Panc1 (cell line): ENCODE results near the gene LAG3. TPM values are rescaled to one million over a fixed set of nuclear protein-coding genes. Genes with fewer than 3 reads are reported as not detected.

Experiments used
- ATAC-seq: fragments of 200-7000 bp; cut with Tn5 transposase; 2 replicates; pipeline ENCODE4 v1.9.1; 2020; ENCODE audit warnings: mild to moderate bottlenecking, moderate library complexity
- BruUV-seq: library from RNA; stranded (reverse); fragments of 400-500 nt; replicated peaks from 2 replicates; lab custom pipeline; 2021; lab: Mats Ljungman, UMichigan
- CTCF ChIA-PET: fragments of 300-600 bp; sonication (Branson Sonifier 250); formaldehyde crosslinking; loops from one replicate; lab custom pipeline; 2022; ENCODE audit warnings: antibody characterized with exemption; lab: Charles Lee
- POLR2A ChIA-PET: fragments of 300-600 bp; sonication (Branson Sonifier 250); formaldehyde crosslinking; loops from one replicate; lab custom pipeline; 2022; ENCODE audit warnings: antibody characterized with exemption; lab: Charles Lee
- DNase-seq: peaks from one replicate; pipeline ENCODE4 v3.0.0-alpha.2; 2010; ENCODE audit warnings: low read depth, low spot score
- H3K27ac ChIP-seq: 2 replicates; pipeline ENCODE4 v1.5.1; 2011; ENCODE audit warnings: mild to moderate bottlenecking, low read length, inconsistent platforms
- H3K27me3 ChIP-seq: fragments of 200-500 bp; sonication (Bioruptor generic); 2 replicates; pipeline ENCODE4 v1.6.0; 2014; ENCODE audit warnings: low read length, inconsistent platforms; ENCODE audit not compliant: control insufficient read depth, insufficient read depth
- H3K36me3 ChIP-seq: fragments of 200-500 bp; sonication (Bioruptor generic); 2 replicates; pipeline ENCODE4 v1.5.1; 2014; ENCODE audit warnings: inconsistent platforms, mild to moderate bottlenecking, low read length, moderate library complexity; ENCODE audit not compliant: control insufficient read depth, insufficient read depth
- H3K4me1 ChIP-seq: 2 replicates; pipeline ENCODE4 v1.5.1; 2011; ENCODE audit warnings: inconsistent platforms, mild to moderate bottlenecking, low read length, moderate library complexity; ENCODE audit not compliant: control insufficient read depth, insufficient read depth
- H3K4me3 ChIP-seq, 2 experiments: 2 replicates each; pipeline ENCODE4 v1.5.1; 2011 to 2012; ENCODE audit warnings: low read depth in 2 of 2, low read length in 2 of 2, mild to moderate bottlenecking in 2 of 2, inconsistent platforms in 1 of 2, moderate library complexity in 1 of 2
- H3K9me3 ChIP-seq: fragments of 200-500 bp; sonication (Bioruptor generic); 2 replicates; pipeline ENCODE4 v1.5.1; 2014; ENCODE audit warnings: low read depth, mild to moderate bottlenecking, inconsistent platforms, low read length, moderate library complexity; ENCODE audit not compliant: control insufficient read depth, insufficient read depth
- POLR2AphosphoS5 ChIP-seq: IDR thresholded peaks from 2 replicates; pipeline ENCODE4 v1.6.1; 2012; ENCODE audit warnings: mild to moderate bottlenecking, low read depth, low read length, moderate library complexity
- SIN3A ChIP-seq: IDR thresholded peaks from 2 replicates; pipeline ENCODE4 v1.6.1; 2012; ENCODE audit warnings: low read depth, mild to moderate bottlenecking, low read length, moderate library complexity, borderline replicate concordance; ENCODE audit not compliant: insufficient read depth
- TCF7L2 ChIP-seq: IDR thresholded peaks from 2 replicates; pipeline ENCODE4 v1.6.1; 2011; ENCODE audit warnings: mild to moderate bottlenecking, low read depth, low read length, inconsistent platforms
- in situ Hi-C: cut with HindIII; loops from 2 replicates; pipeline ENCODE4 v1.10.0; 2016; ENCODE audit warnings: low sequenced_read_pairs, low pct_unique_long_range_greater_than_20kb
- intact Hi-C: fragments of 100-400 bp; cut with micrococcal nuclease; formaldehyde crosslinking; loops from one replicate; pipeline ENCODE4 v1.10.0; 2022; ENCODE audit not compliant: unreplicated experiment
- total RNA-seq: library from RNA; stranded (reverse); gene quantifications from one replicate; pipeline ENCODE4 v1.2.1, GENCODE V29; 2021; ENCODE audit not compliant: unreplicated experiment
- TF ChIP-seq, protein P1 (sequence below): fragments of 450-650 bp; IDR thresholded peaks from 2 replicates; pipeline ENCODE4 v1.5.1; 2017; ENCODE audit warnings: mild to moderate bottlenecking
- TF ChIP-seq, protein P2 (sequence below), 2 experiments: IDR thresholded peaks; 2 replicates each; pipeline ENCODE4 v1.6.1; 2011 to 2012; ENCODE audit warnings: low read depth in 2 of 2, control low read depth in 1 of 2, low read length in 1 of 2, mild to moderate bottlenecking in 1 of 2, moderate library complexity in 1 of 2; ENCODE audit not compliant: insufficient read depth in 1 of 2

LAG3 gene
- total RNA-seq, 1 experiment from 2014 or later, result 2.7 TPM

DNA sequence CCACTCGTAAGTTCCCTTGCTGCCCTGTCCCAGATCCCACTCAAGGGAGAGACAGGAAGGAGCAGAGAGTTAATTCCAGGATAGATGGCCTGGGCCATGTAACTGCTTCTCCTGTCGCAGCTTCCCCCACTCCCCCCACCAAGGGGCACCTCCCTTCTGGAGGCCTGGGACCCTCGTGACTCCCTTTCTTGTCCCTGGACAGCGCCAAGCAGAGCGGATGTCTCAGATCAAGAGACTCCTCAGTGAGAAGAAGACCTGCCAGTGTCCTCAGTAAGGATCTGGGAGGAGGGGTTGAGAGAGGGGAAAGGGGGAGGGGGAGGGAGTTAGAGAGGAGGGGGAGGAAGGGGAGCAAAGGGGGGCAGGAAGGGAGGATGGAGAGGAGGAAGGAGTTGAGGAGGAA lies 46.3 kb downstream of the LAG3 start:
- Histone ChIP-seq H3K4me1 (no peaks in the 10 kb centered on the region), H3K27ac (no peak overlapping the region), H3K36me3 (no peaks in the 10 kb centered on the region), H3K27me3 (no peaks in the 10 kb centered on the region), H3K4me3 (no peak overlapping the region), H3K9me3 (no peaks in the 10 kb centered on the region)
- CTCF ChIA-PET, result no interaction called here
- no TSS peak for BruUV-seq
- DNase-seq (no peak), ATAC-seq (no peak)
- intact Hi-C loops, result no loop called here
- in situ Hi-C loops, result no loop called here
- TF ChIP-seq, protein P1, sequence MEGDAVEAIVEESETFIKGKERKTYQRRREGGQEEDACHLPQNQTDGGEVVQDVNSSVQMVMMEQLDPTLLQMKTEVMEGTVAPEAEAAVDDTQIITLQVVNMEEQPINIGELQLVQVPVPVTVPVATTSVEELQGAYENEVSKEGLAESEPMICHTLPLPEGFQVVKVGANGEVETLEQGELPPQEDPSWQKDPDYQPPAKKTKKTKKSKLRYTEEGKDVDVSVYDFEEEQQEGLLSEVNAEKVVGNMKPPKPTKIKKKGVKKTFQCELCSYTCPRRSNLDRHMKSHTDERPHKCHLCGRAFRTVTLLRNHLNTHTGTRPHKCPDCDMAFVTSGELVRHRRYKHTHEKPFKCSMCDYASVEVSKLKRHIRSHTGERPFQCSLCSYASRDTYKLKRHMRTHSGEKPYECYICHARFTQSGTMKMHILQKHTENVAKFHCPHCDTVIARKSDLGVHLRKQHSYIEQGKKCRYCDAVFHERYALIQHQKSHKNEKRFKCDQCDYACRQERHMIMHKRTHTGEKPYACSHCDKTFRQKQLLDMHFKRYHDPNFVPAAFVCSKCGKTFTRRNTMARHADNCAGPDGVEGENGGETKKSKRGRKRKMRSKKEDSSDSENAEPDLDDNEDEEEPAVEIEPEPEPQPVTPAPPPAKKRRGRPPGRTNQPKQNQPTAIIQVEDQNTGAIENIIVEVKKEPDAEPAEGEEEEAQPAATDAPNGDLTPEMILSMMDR, result no peak
- TF ChIP-seq POLR2AphosphoS5 (no peak), SIN3A (no peak), TCF7L2 (no peak)
- TF ChIP-seq, protein P2, sequence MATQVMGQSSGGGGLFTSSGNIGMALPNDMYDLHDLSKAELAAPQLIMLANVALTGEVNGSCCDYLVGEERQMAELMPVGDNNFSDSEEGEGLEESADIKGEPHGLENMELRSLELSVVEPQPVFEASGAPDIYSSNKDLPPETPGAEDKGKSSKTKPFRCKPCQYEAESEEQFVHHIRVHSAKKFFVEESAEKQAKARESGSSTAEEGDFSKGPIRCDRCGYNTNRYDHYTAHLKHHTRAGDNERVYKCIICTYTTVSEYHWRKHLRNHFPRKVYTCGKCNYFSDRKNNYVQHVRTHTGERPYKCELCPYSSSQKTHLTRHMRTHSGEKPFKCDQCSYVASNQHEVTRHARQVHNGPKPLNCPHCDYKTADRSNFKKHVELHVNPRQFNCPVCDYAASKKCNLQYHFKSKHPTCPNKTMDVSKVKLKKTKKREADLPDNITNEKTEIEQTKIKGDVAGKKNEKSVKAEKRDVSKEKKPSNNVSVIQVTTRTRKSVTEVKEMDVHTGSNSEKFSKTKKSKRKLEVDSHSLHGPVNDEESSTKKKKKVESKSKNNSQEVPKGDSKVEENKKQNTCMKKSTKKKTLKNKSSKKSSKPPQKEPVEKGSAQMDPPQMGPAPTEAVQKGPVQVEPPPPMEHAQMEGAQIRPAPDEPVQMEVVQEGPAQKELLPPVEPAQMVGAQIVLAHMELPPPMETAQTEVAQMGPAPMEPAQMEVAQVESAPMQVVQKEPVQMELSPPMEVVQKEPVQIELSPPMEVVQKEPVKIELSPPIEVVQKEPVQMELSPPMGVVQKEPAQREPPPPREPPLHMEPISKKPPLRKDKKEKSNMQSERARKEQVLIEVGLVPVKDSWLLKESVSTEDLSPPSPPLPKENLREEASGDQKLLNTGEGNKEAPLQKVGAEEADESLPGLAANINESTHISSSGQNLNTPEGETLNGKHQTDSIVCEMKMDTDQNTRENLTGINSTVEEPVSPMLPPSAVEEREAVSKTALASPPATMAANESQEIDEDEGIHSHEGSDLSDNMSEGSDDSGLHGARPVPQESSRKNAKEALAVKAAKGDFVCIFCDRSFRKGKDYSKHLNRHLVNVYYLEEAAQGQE (IDR thresholded peaks at IDR 0.05; ENCODE audit: insufficient read depth in 1 of 2, low read depth in 2 of 2, low read length in 1 of 2), result no peak
- POLR2A ChIA-PET, result no interaction called here

DNA sequence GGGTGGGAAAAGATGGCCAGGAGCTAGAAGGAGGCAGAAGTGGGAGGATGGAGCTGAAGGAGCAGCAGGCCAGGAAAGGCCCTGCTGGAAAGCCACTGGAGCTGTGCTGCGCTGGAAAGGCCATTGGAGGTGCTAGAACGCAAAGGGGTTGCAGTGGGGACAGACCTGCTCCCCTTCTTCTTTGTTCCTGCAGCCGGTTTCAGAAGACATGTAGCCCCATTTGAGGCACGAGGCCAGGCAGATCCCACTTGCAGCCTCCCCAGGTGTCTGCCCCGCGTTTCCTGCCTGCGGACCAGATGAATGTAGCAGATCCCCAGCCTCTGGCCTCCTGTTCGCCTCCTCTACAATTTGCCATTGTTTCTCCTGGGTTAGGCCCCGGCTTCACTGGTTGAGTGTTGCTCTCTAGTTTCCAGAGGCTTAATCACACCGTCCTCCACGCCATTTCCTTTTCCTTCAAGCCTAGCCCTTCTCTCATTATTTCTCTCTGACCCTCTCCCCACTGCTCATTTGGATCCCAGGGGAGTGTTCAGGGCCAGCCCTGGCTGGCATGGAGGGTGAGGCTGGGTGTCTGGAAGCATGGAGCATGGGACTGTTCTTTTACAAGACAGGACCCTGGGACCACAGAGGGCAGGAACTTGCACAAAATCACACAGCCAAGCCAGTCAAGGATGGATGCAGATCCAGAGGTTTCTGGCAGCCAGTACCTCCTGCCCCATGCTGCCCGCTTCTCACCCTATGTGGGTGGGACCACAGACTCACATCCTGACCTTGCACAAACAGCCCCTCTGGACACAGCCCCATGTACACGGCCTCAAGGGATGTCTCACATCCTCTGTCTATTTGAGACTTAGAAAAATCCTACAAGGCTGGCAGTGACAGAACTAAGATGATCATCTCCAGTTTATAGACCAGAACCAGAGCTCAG lies 47.0 kb downstream of the LAG3 start:
- in situ Hi-C loops (no loop called here), intact Hi-C loops (no loop called here)
- ATAC-seq (no peak; the same call in 1 of the 2 replicates), DNase-seq (no peak)
- H3K27me3 ChIP-seq, result no peaks in the 10 kb centered on the region
- H3K4me1 ChIP-seq, result no peaks in the 10 kb centered on the region
- no peak for TF ChIP-seq TCF7L2
- TF ChIP-seq, protein P1, result no peak
- TF ChIP-seq, protein P2 (IDR thresholded peaks at IDR 0.05; ENCODE audit: insufficient read depth in 1 of 2, low read depth in 2 of 2, low read length in 1 of 2), result no peak
- no peak for TF ChIP-seq POLR2AphosphoS5
- no peak for TF ChIP-seq SIN3A
- H3K4me3 ChIP-seq, result no peak overlapping the region
- no peaks in the 10 kb centered on the region for H3K36me3 ChIP-seq
- no peak overlapping the region for H3K27ac ChIP-seq
- no peaks in the 10 kb centered on the region for H3K9me3 ChIP-seq
- ChIA-PET POLR2A (no interaction called here), CTCF (no interaction called here)
- no TSS peak for BruUV-seq
